ENCODE results near the gene MYB. TPM values are rescaled to one million over a fixed set of nuclear protein-coding genes. Genes with fewer than 3 reads are reported as not detected.
"Not testable (repeated sequence)": the region's sequence is repeated elsewhere in the genome, so short reads cannot be mapped to it uniquely, and the experiment has no call there.

Gene MYB
- total RNA-seq, 1 experiment from 2014 or later, result 0.95 TPM

DNA sequence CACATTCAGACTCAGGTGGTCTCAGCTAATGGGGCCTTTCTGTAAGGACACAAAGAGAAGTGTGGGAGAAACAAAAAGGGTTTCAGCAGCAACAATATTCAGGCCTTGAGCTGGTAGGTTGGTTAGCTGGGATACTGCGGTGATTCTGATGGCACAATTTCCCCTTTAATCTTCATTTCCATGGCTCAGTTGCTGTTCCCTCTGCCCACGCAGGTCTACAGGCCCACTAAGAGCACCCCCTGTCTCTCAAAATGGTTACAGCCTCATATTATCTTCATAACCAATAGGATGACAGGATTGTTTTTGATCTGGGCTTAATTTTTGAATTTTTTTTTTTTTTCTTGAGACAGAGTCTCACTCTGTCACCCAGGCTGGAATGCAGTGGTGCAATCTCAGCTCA lies 48.9 kb downstream of the MYB start:
- in situ Hi-C loops (cut with HindIII; ENCODE audit: low pct_unique_long_range_greater_than_20kb, low sequenced_read_pairs), result no loop called here
- DNase-seq (ENCODE audit: low read depth), result no peak

DNA sequence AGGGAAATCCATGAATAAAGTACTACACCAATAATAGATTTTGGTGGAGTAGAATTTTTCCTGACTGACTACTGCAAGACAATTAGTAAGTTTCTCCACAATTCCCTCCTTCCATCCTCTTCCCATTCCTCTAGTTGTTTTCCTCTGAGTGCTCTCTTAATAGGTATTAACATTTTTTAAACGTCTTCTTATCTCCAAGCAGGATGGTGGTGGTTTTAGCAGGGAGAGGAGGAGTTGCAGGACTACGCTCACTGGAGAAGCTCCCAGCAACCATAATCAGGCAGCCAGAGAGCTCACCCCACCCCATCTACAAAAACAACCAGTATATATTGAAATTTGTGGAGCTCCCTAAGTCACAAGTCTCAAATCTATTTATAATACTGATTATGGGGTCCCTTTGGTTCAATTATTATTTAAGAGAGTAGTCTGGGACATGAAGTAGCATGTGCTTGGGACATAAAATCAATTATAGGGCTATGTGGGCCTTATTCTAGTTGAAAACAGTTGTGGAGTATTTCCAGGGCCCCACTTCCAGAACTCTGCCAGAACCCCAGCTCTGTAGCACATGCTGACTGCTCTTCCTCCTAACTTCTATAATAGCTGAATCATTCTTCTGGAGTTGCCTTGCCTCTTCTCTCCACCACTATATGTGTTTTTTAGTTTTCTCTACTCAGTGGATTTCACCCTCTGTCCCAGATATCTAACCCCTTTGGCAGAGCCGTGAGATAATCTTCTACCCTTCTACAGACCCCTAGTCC lies 49.8 kb downstream of the MYB start:
- in situ Hi-C loops (cut with HindIII; ENCODE audit: low pct_unique_long_range_greater_than_20kb, low sequenced_read_pairs), result no loop called here
- no peak for DNase-seq (ENCODE audit: low read depth)

DNA sequence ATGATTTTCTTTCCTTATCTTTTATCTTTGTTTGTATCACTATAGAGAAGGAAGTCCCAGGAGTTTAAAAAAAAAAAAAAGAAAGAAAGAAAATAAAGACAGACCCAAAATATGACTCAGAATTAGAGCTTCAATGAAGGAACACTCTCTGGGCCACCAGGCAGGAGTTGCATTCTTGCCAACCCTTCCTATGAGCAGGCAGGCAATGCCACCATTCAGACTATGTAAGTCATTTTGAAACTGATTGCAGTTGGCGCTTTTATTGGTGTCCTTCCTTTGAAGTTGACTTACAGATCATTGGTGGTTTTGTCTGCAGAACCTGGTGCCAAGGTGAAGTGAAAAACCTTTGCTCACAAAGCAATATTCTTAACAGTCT lies 50.3 kb downstream of the MYB start:
- DNase-seq (ENCODE audit: low read depth), result no peak
- in situ Hi-C loops (cut with HindIII; ENCODE audit: low pct_unique_long_range_greater_than_20kb, low sequenced_read_pairs), result no loop called here

DNA sequence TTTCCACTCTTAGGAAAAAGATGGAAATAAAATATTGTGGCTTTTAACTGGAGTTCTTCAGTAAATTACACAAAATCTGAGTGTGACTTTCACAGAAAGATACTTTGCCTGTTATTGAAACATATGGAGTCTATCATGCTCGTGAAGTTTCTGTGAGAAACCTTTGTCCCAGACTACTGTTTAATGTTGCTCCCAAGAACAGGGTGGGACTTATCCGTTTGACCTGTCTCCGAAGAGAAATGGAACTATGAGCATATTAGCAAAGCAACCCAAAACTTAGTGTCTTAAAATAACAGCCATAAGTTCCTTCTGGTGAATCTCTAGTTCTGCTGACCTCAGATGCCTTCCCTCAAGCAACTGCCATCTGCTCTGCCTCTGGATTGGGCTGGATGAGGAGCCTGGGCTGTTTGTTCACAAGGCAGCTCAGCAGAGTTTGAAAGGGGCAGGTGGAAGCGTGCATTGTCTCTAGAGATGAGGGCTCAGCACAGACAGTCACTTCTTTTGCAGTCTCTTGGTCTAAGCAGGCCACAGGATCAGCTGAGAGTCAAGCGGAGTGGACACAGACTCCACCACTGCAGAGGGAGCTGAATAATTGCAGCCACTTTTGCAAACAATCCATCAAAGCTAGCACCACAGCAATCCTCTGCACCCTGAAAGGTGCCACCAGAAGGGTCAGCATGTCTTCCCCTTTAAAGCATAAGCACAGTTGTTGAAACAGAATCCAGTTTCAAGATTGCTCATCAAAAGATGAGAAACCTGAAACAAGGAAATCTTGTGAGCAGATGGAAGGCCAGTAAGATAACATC lies 52.8 kb downstream of the MYB start:
- DNase-seq (ENCODE audit: low read depth), result no peak
- in situ Hi-C loops (cut with HindIII; ENCODE audit: low pct_unique_long_range_greater_than_20kb, low sequenced_read_pairs), result no loop called here

DNA sequence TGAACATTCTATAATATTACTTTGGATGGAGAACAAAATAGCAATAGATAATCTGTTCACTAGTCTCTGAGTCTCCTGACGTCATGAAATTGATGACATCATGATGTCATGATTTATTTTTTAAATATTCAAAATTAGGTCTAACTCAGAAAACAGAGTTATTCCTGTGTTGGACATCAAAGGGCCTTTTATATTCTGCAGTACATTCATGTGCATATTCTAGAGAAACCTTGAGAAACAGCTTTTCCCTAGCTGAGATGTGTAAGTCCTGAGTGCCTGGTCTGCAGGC lies 53.3 kb downstream of the MYB start:
- no peak for DNase-seq (ENCODE audit: low read depth)
- in situ Hi-C loops (cut with HindIII; ENCODE audit: low pct_unique_long_range_greater_than_20kb, low sequenced_read_pairs), result no loop called here

DNA sequence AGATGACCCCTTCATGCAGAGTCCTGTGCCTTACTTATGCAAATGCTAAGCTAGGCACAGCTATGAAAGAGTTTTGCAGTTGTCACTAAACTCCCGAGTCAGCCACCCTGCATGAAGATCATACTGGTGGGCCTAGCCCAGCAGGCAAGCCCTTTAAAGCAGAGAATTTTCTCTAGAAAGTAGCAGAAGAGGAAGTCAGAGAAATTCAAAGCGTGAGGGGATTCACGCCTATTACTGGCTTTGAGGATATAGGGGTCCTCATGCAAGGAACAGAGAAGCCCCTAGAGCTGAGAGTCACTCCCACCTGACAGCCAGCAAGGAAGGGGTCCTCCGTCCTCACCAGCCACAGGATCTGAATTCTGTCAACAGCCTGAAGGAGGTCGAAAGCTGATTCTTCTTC lies 54.6 kb downstream of the MYB start:
- no peak for DNase-seq (ENCODE audit: low read depth)
- in situ Hi-C loops (cut with HindIII; ENCODE audit: low pct_unique_long_range_greater_than_20kb, low sequenced_read_pairs), result no loop called here

DNA sequence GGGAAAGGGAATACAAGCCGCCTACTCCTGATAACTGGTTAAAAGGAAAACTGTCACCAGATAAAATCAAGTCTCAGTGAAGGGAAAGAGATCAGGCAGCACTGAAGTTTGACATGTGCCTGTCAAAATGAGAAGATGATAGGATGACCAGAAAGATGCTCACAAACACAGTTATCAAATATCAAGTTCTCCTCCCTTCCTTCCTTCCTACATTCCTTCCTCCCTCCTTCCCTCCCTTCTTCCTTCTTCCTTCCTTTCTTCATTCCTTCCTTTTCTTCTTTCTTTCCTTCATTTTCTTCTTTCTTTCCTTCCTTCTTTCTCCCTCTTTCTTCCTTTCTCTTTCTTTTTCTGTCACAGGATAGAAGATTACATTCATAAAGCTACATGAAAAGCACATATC lies 55.2 kb downstream of the MYB start:
- no peak for DNase-seq (ENCODE audit: low read depth)
- in situ Hi-C loops (cut with HindIII; ENCODE audit: low pct_unique_long_range_greater_than_20kb, low sequenced_read_pairs), result no loop called here

DNA sequence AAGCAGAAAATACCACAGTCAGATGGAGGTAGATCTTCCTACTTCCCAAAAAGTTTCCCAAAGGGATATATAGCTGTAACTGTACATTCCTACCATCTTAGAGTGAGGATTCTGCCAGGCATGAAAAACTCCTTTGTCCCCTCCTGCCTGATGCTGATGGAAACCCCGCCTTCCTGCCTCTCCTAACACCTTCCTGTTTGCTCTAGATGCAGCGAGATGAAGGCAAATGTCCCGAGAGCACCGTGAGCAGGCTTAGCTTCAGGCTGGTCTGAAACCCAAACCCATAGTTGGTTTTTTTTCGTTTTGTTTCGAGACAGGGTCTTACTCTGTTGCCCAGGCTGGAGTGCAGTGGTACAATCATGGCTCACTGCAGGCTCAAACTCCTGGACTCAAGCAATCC lies 55.6 kb downstream of the MYB start:
- in situ Hi-C loops (cut with HindIII; ENCODE audit: low pct_unique_long_range_greater_than_20kb, low sequenced_read_pairs), result no loop called here
- no peak for DNase-seq (ENCODE audit: low read depth)

DNA sequence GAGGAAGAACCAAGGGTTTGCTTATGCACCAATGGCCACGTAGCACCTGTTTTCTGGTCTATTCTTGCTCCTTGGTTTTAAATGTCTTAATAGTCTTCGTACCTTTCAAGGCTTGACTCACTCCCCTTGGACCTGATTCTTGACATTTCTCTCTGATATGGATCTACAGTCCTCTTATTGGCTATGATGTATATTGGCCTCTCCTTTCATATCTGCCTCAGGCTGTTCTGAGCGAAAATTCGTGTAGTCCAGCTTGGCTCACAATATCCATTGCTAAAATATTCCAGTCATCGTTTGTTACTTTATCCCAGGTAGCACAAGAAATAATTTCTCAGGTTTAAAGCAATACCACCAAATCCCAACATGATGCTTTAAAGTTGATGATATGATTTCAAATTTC lies 59.6 kb downstream of the MYB start:
- in situ Hi-C loops (cut with HindIII; ENCODE audit: low pct_unique_long_range_greater_than_20kb, low sequenced_read_pairs), result no loop called here
- DNase-seq (ENCODE audit: low read depth), result no peak

DNA sequence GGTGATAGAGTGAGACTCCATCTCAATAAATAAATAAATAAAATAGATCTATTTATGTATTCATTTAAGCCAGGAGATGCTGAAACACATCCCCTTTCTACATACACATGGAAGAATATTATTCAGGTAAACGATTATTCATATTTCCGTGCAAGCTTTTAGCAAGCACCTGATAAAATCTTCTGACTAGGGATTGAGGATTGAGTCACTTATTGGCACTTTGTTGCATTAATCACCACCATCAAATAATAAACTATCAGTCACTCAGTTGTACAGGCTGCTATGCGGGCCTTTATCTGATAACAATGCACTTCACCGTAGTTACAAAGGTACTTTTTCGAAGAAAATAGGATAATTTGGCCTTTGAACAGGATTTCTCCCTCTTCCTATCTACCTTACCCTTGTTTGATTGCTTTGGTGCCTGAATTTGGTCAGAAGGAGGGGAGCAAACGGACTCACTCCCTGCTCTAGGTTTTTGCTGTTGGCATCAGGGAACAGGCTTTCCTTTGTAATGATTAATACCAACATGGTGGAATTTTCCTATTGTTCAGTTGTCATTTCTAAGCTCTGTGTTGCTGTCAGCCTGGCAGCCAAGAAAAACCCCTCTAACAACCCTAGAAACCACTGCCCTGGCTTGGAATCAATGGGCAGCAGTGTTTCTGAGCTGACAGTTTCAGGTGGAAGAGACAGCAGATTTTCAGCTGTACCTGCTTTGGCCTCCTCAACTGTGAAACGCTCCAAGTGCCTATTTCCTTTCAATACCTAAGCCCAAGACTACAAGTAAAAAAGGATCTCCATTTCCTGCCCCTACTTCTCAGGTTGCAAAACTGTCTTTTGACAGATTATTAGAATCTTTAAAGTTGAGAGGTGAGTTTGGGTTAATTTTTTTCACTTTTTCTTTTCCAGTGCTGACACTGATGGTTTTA lies 63.0 kb downstream of the MYB start:
- DNase-seq (ENCODE audit: low read depth), result no peak
- in situ Hi-C loops (cut with HindIII; ENCODE audit: low pct_unique_long_range_greater_than_20kb, low sequenced_read_pairs), result no loop called here

DNA sequence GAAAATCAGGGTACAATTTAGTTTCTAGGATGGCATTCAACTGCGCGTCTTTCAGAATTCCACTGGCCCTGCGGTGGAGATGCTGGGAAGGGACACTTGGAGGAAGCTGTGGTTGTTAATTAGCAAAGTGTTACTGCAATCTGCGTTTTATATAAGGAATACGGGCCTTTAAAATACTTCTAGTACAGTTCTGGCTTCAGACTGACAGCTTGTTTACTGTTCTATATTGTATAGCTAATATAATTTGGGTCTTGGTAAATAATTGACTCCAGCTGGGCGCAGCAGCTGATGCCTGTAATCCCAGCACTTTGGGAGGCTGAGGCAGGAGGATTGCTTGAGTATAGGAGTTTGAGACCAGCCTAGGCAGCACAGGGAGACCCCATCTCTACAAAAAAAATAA lies 63.7 kb downstream of the MYB start:
- no peak for DNase-seq (ENCODE audit: low read depth)

DNA sequence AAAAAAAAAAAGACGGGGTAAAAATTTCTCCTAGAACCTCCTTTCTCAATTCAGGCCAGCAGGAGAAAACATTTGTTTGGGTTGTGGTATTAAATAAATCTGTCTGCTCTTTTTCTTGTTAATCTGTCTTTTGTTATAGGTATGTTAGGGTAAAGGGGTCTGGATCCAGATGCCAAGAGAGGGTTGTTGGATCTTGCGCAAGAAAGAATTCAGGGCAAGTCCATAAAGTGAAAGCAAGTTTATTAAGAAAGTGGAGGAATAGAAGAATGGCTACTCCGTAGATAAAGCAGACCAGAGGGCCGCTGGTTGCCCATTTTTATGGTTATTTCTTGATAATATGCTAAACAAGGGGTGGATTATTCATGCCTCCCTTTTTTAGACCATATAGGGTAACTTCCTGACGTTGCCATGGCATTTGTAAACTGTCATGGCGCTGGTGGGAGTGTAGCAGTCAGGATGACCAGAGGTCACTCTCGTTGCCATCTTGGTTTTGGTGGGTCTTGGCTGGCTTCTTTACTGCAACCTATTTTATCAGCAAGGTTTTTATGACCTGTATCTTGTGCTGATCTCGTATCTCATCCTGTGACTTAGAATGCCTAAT lies 65.4 kb downstream of the MYB start:
- DNase-seq (ENCODE audit: low read depth); in situ Hi-C loops (cut with HindIII; ENCODE audit: low pct_unique_long_range_greater_than_20kb, low sequenced_read_pairs): not testable (repeated sequence)

More for the DNA sequence above, 63.7 kb downstream of the MYB start:
- in situ Hi-C loops (cut with HindIII; ENCODE audit: low pct_unique_long_range_greater_than_20kb, low sequenced_read_pairs), result no loop called here

DNA sequence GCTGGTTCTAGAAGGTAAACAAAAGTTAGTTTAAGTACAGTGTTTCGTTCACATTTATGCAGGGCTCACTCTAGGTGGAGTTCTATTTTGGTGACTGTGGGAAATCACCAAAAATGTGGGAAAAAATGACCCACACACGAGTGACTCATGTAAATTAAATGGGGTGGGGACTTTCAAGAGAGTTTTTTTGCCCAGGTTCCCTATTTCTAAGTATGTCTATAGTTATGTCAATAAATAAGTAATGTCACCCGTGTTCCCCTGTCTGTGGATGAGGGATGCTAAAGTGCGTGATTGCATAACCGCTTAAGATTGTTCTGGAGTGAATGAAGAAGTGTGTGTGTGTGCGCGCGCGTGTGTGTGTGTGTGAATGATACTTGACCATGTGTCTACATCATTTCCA lies 69.1 kb downstream of the MYB start:
- in situ Hi-C loops (cut with HindIII; ENCODE audit: low pct_unique_long_range_greater_than_20kb, low sequenced_read_pairs), result no loop called here
- no peak for DNase-seq (ENCODE audit: low read depth)

DNA sequence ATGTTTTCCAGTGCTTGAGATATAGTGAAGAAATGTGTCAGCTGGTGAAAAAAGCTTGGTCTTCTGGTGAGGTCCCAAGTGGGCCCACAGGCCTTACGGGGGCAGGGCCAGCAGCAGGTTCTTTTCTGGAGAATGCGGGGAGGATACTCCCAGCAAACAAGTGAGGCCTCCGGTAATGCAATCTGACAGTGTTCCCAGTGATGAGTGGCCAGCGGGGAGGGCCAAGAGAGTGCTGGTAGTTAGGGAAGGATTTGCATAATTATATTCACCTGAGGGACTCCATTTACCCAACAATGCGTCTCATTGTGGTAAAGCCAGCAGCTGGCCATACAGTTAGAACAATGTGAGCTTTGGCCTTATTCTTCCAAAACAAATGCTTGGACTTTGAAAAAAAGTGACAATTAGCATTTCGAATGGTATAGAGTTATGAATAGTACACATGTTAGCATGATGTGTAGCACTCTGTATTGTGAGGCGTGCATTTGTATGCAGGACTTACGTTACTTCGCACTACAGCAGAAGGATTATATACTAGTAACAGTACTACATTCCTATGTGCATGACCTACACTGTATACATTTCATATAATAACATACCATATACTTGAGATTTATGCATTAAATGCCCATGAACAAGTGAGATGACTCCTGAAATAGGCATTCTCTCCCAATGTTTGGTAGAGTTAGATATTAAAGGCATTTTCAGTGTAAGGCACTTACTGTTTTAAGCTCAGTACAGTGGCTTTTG lies 69.8 kb downstream of the MYB start:
- in situ Hi-C loops (cut with HindIII; ENCODE audit: low pct_unique_long_range_greater_than_20kb, low sequenced_read_pairs), result no loop called here
- DNase-seq (ENCODE audit: low read depth), result no peak

DNA sequence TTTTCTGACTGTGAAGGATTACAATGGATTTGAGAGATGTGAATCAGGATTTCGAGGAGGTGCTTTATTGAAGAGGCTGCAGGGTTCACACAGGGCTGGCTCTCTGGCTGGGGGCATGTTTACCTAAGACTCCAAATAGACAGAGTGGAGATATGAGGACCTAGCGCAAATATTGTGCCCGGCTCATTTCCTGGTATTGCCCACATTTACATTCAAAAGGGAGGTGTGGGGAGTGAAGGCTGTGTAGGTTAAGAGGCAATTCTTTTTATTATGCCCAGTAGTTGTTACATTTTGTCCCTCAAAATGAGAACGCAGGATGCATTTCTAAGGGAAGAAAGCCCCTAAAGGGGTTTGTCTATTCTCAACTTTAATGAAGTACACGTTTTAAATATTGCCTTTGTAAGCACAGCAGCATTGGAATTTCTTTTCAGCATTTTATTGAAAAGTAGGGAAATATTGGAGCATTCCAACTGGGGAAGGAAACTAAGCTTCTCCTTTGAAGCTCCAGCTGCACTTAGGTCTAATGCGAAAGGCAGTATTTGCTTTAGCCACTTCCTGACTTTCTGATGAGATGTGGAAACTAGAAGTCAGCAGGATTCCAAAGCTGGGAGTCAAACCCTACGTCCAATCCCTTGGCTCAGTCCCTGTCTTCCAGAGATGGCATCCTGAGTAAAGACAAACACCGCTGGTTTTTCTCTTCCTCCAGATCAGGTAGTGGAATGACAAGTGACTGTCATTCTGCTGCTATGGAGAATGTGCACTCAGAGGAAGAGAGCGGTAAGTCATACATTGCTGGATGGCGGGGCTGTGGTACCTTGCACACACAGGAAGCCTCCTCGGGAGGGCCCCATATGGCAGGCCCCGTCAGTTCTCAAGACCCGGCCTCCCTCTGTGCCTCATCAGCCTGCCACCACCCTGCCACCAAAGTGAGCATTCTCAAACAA lies 70.7 kb downstream of the MYB start:
- DNase-seq (ENCODE audit: low read depth), result no peak
- in situ Hi-C loops (cut with HindIII; ENCODE audit: low pct_unique_long_range_greater_than_20kb, low sequenced_read_pairs), result no loop called here

DNA sequence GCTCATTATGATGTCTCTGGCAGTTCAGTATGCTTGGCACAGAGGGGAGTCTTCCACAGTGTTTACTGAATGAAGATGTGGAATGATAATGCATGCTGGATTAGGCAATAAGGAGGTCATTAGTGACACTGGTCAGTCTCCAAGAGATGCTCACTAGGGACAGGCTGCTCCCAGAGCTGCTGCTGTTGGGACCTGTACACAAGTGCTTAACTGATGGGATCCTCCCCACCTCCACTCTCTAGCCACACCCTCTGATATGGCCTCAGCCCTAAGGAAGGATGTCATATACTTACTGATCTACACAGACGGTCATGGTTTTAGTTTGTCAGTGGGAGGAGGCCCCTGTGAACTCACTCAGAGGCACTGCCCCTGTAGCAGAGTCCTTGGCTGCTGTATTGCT lies 73.4 kb downstream of the MYB start:
- DNase-seq (ENCODE audit: low read depth), result no peak
- in situ Hi-C loops (cut with HindIII; ENCODE audit: low pct_unique_long_range_greater_than_20kb, low sequenced_read_pairs), result no loop called here

DNA sequence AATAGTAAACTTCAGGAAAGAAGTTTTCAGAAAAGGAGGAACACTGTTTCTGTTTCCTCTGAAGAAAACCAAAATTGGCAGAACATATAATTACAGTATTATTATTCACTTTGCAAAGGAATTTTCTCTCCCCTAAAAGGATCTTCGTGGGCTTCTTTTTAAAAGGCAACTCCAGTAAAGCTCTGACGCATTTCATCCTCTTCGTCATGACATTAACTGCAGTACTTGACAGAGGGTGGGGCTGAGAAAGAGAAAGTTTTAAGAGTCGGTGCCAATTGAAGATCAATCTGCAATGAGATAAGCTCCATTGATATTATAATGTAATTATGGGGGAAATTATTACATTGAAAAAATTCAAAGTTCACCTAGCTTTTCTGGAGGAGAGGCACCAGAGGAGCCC lies 75.8 kb downstream of the MYB start:
- in situ Hi-C loops (cut with HindIII; ENCODE audit: low pct_unique_long_range_greater_than_20kb, low sequenced_read_pairs), result no loop called here
- no peak for DNase-seq (ENCODE audit: low read depth)

Measured in Caki2 (cell line).